ENCODE data around the gene AGAP6.
"Not testable (repeated sequence)": the region's sequence is repeated elsewhere in the genome, so short reads cannot be mapped to it uniquely, and the experiment has no call there.

- not testable (repeated sequence) for TF ChIP-seq CTCF (conservative IDR thresholded peaks at IDR 0.05); EZH2 (IDR thresholded peaks at IDR 0.05; ENCODE audit: low read depth)
These were observed 32.3 kb downstream of the AGAP6 start for GRCh38 chr10:50020451-50021024.
